T-helper 22 cell (primary cell): ENCODE data around the gene RYR1.
"Not testable (repeated sequence)": the region's sequence is repeated elsewhere in the genome, so short reads cannot be mapped to it uniquely, and the experiment has no call there.

Experiments used
- DNase-seq: peaks from one replicate; pipeline ENCODE4 v3.0.0-alpha.2; 2020; ENCODE audit warnings: low read depth

The RYR1 gene

GRCh38 chr19:38490861-38491260 is 57.4 kb downstream of the RYR1 start:
- no peak for DNase-seq

GRCh38 chr19:38492181-38492813 is 58.8 kb downstream of the RYR1 start:
- DNase-seq: no peak

GRCh38 chr19:38494379-38494778 is 60.9 kb downstream of the RYR1 start:
- DNase-seq: no peak

- DNase-seq: not testable (repeated sequence)
Observed at GRCh38 chr19:38495375-38495774, 61.9 kb downstream of the RYR1 start.

GRCh38 chr19:38496116-38496515 is 62.6 kb downstream of the RYR1 start:
- no peak for DNase-seq

- no peak for DNase-seq
Observed at GRCh38 chr19:38496603-38497487, 63.4 kb downstream of the RYR1 start.

- no peak for DNase-seq
Observed at GRCh38 chr19:38497907-38498306, 64.4 kb downstream of the RYR1 start.

GRCh38 chr19:38499532-38499931 is 66.0 kb downstream of the RYR1 start:
- DNase-seq: no peak

GRCh38 chr19:38500450-38500849 is 67.0 kb downstream of the RYR1 start:
- DNase-seq: no peak

- DNase-seq: no peak
Observed at GRCh38 chr19:38502410-38503076, 69.1 kb downstream of the RYR1 start.

- no peak for DNase-seq
Observed at GRCh38 chr19:38503077-38503410, 69.6 kb downstream of the RYR1 start.

- no peak for DNase-seq
Observed at GRCh38 chr19:38505958-38506357, 72.5 kb downstream of the RYR1 start.

- no peak for DNase-seq
Observed at GRCh38 chr19:38506375-38506722, 72.9 kb downstream of the RYR1 start.

GRCh38 chr19:38506723-38507550 is 73.4 kb downstream of the RYR1 start:
- DNase-seq: peak; percentile 92

GRCh38 chr19:38507551-38508127 is 74.1 kb downstream of the RYR1 start:
- no peak for DNase-seq

GRCh38 chr19:38508507-38508906 is 75.0 kb downstream of the RYR1 start:
- DNase-seq: no peak

- no peak for DNase-seq
Observed at GRCh38 chr19:38509027-38509426, 75.5 kb downstream of the RYR1 start.

GRCh38 chr19:38511074-38511708 is 77.7 kb downstream of the RYR1 start:
- DNase-seq: no peak

- DNase-seq: no peak
Observed at GRCh38 chr19:38512277-38512676, 78.8 kb downstream of the RYR1 start.

- DNase-seq: not testable (repeated sequence)
Observed at GRCh38 chr19:38513156-38513555, 79.7 kb downstream of the RYR1 start.

- DNase-seq: no peak
Observed at GRCh38 chr19:38513762-38514167, 80.3 kb downstream of the RYR1 start.
